ENCODE data around the gene LRRC34. TPM values are rescaled to one million over a fixed set of nuclear protein-coding genes. Genes with fewer than 3 reads are reported as not detected.

Gene LRRC34
- under 0.01 and 0.38 TPM in 2 replicates for total RNA-seq

- H3K27me3 ChIP-seq (ENCODE audit: control insufficient read depth, insufficient read depth, low read length), result no peaks in the 10 kb centered on the region
- FAIRE-seq, result no peak
- H3K36me3 ChIP-seq (ENCODE audit: control insufficient read depth, insufficient read depth, low read length), result no peaks in the 10 kb centered on the region
- no peak for TF ChIP-seq CTCF (IDR thresholded peaks at IDR 0.05; ENCODE audit: insufficient read depth, low read length, severe bottlenecking)
- DNase-seq (ENCODE audit: low read depth), result peak; percentile 25
- H3K4me3 ChIP-seq (ENCODE audit: low read depth, low read length), result peak within 1 kb of the TSS; percentile 46
These were observed at the start of gene LRRC34, which contains the start of gene LRRIQ4 for GRCh38 chr3:169812332-169813235. LRRC34 (minus strand) TSS chr3:169812904; CDS start chr3:169812548, 356 bp downstream. LRRIQ4 (plus strand) TSS chr3:169812870; CDS start chr3:169821922, 9,052 bp downstream.

- FAIRE-seq (no peak), DNase-seq (ENCODE audit: low read depth) (no peak)
- no peak for TF ChIP-seq CTCF (IDR thresholded peaks at IDR 0.05; ENCODE audit: insufficient read depth, low read length, severe bottlenecking)
- Histone ChIP-seq H3K27me3 (ENCODE audit: control insufficient read depth, insufficient read depth, low read length) (no peaks in the 10 kb centered on the region), H3K4me3 (ENCODE audit: low read depth, low read length) (no peak overlapping the region), H3K36me3 (ENCODE audit: control insufficient read depth, insufficient read depth, low read length) (no peaks in the 10 kb centered on the region)
These were observed 49.2 kb upstream of the LRRC34 start for GRCh38 chr3:169861871-169862270.

- H3K27me3 ChIP-seq (ENCODE audit: control insufficient read depth, insufficient read depth, low read length), result no peaks in the 10 kb centered on the region
- DNase-seq (ENCODE audit: low read depth) (no peak), FAIRE-seq (no peak)
- no peak for TF ChIP-seq CTCF (IDR thresholded peaks at IDR 0.05; ENCODE audit: insufficient read depth, low read length, severe bottlenecking)
- no peak overlapping the region for H3K4me3 ChIP-seq (ENCODE audit: low read depth, low read length)
- no peaks in the 10 kb centered on the region for H3K36me3 ChIP-seq (ENCODE audit: control insufficient read depth, insufficient read depth, low read length)
These were observed 45.1 kb upstream of the LRRC34 start for GRCh38 chr3:169857811-169858210.

GRCh38 chr3:169855514-169855913, 42.8 kb upstream of the LRRC34 start:
- no peak for FAIRE-seq
- DNase-seq (ENCODE audit: low read depth), result no peak
- TF ChIP-seq CTCF (IDR thresholded peaks at IDR 0.05; ENCODE audit: insufficient read depth, low read length, severe bottlenecking), result no peak
- H3K36me3 ChIP-seq (ENCODE audit: control insufficient read depth, insufficient read depth, low read length), result no peaks in the 10 kb centered on the region
- H3K27me3 ChIP-seq (ENCODE audit: control insufficient read depth, insufficient read depth, low read length), result no peaks in the 10 kb centered on the region
- no peak overlapping the region for H3K4me3 ChIP-seq (ENCODE audit: low read depth, low read length)

GRCh38 chr3:169850618-169851017, 37.9 kb upstream of the LRRC34 start:
- Histone ChIP-seq H3K27me3 (ENCODE audit: control insufficient read depth, insufficient read depth, low read length) (no peaks in the 10 kb centered on the region), H3K4me3 (ENCODE audit: low read depth, low read length) (no peak overlapping the region), H3K36me3 (ENCODE audit: control insufficient read depth, insufficient read depth, low read length) (no peaks in the 10 kb centered on the region)
- TF ChIP-seq CTCF (IDR thresholded peaks at IDR 0.05; ENCODE audit: insufficient read depth, low read length, severe bottlenecking), result no peak
- DNase-seq (ENCODE audit: low read depth), result no peak
- no peak for FAIRE-seq

All from bronchial epithelial cell (primary cell).